Neuronal stem cell (in vitro differentiated cells): ENCODE results near the gene TRAPPC3.
A peak's percentile ranks its signal among the peaks of the same experiment; 100 is the strongest.

Source experiments
- DNase-seq: peaks from one replicate; pipeline ENCODE4 v3.0.0-alpha.2; 2013; ENCODE audit warnings: low spot score
- H2AFZ ChIP-seq: one replicate; pipeline ENCODE4 v1.6.1; 2013; ENCODE audit warnings: mild to moderate bottlenecking, low read length, inconsistent platforms
- H2AK5ac ChIP-seq: 2 replicates; pipeline ENCODE4 v1.6.1; 2013; ENCODE audit warnings: low read depth, mild to moderate bottlenecking, inconsistent platforms, low read length, moderate library complexity, mixed read lengths
- H2BK120ac ChIP-seq: 2 replicates; pipeline ENCODE4 v1.6.1; 2013; ENCODE audit warnings: low read depth, mild to moderate bottlenecking, inconsistent platforms, low read length, moderate library complexity, mixed read lengths
- H2BK12ac ChIP-seq: one replicate; pipeline ENCODE4 v1.6.1; 2013; ENCODE audit warnings: low read length, inconsistent platforms
- H2BK15ac ChIP-seq: 2 replicates; pipeline ENCODE4 v1.6.1; 2013; ENCODE audit warnings: mild to moderate bottlenecking, low read length, inconsistent platforms, mixed read lengths
- H2BK5ac ChIP-seq: one replicate; pipeline ENCODE4 v1.6.1; 2013; ENCODE audit warnings: inconsistent platforms, mild to moderate bottlenecking, low read length, moderate library complexity
- H3K14ac ChIP-seq: one replicate; pipeline ENCODE4 v1.6.1; 2013; ENCODE audit warnings: low read length, inconsistent platforms
- H3K18ac ChIP-seq: 2 replicates; pipeline ENCODE4 v1.6.1; 2013; ENCODE audit warnings: low read length, inconsistent platforms
- H3K23ac ChIP-seq: 2 replicates; pipeline ENCODE4 v1.6.1; 2013; ENCODE audit warnings: low read depth, mild to moderate bottlenecking, mixed read lengths, low read length, inconsistent platforms; ENCODE audit not compliant: poor library complexity
- H3K27ac ChIP-seq: replicated peaks from 3 replicates; pipeline ENCODE4 v1.5.1; 2013; ENCODE audit warnings: low read length, inconsistent platforms
- H3K27me3 ChIP-seq, 3 experiments: 2 replicates each; pipeline ENCODE4 v1.6.1; 2013; ENCODE audit warnings: low read length in 3 of 3, mild to moderate bottlenecking in 2 of 3, inconsistent platforms in 1 of 3, low read depth in 1 of 3, mixed read lengths in 1 of 3, moderate library complexity in 1 of 3; ENCODE audit not compliant: control insufficient read depth in 3 of 3, insufficient read depth in 3 of 3
- H3K36me3 ChIP-seq, 2 donors: replicated peaks in 1 of 2; 2 replicates each; pipeline ENCODE4 v1.6.1; 2013; ENCODE audit warnings: low read length in 2 of 2; ENCODE audit not compliant: control insufficient read depth in 2 of 2, insufficient read depth in 2 of 2
- H3K4ac ChIP-seq: 2 replicates; pipeline ENCODE4 v1.6.1; 2013; ENCODE audit warnings: inconsistent platforms, mild to moderate bottlenecking, low read length, moderate library complexity
- H3K4me1 ChIP-seq, 2 donors: 1 replicate in 1 of 2; 2 replicates in 1 of 2; pipeline ENCODE4 v1.6.1; 2013; ENCODE audit warnings: low read length in 2 of 2, low read depth in 1 of 2; ENCODE audit not compliant: control insufficient read depth in 2 of 2, insufficient read depth in 1 of 2
- H3K4me2 ChIP-seq: one replicate; pipeline ENCODE4 v1.6.1; 2013; ENCODE audit warnings: mild to moderate bottlenecking, low read length, inconsistent platforms; ENCODE audit not compliant: insufficient read depth, poor library complexity, severe bottlenecking
- H3K4me3 ChIP-seq, 2 donors: 2 replicates each; pipeline ENCODE4 v1.5.1; 2013; ENCODE audit warnings: low read length in 2 of 2, mild to moderate bottlenecking in 2 of 2, inconsistent platforms in 1 of 2, moderate library complexity in 1 of 2
- H3K79me1 ChIP-seq: one replicate; pipeline ENCODE4 v1.6.1; 2013; ENCODE audit warnings: low read depth, mild to moderate bottlenecking, inconsistent platforms, low read length, moderate library complexity
- H3K9ac ChIP-seq: one replicate; pipeline ENCODE4 v1.6.1; 2013; ENCODE audit warnings: mild to moderate bottlenecking, low read depth, low read length, inconsistent platforms; ENCODE audit not compliant: poor library complexity
- H3K9me3 ChIP-seq, 2 donors: replicated peaks in 1 of 2; 2 replicates each; pipeline versions ENCODE3 to v1.6.1; 2013; ENCODE audit warnings: low read length in 2 of 2, mild to moderate bottlenecking in 2 of 2, inconsistent platforms in 1 of 2, low read depth in 1 of 2, mixed read lengths in 1 of 2, moderate library complexity in 1 of 2; ENCODE audit not compliant: control insufficient read depth in 2 of 2, insufficient read depth in 1 of 2
- H4K8ac ChIP-seq: one replicate; pipeline ENCODE4 v1.6.1; 2013; ENCODE audit warnings: low read depth, mild to moderate bottlenecking, inconsistent platforms, low read length, moderate library complexity
- H4K91ac ChIP-seq: one replicate; pipeline ENCODE4 v1.6.1; 2013; ENCODE audit warnings: low read length, low read depth, mild to moderate bottlenecking, inconsistent platforms; ENCODE audit not compliant: poor library complexity
- WGBS, 2 donors: extraction: QIAGEN DNeasy Blood & Tissue Kit; methylation state at CpG; one replicate each; pipeline ENCODE4 v1.1.7; 2013; ENCODE audit warnings: missing lambda C conversion rate in 2 of 2, mixed read lengths in 1 of 2; ENCODE audit not compliant: insufficient read length in 2 of 2, insufficient replicate concordance in 1 of 2; ENCODE audit errors: extremely low coverage in 2 of 2; 5-methylcytosine and 5-hydroxymethylcytosine counted together

TRAPPC3 gene

GRCh38 chr1:36157973-36158826, 8.9 kb upstream of the TRAPPC3 start:
- Histone ChIP-seq H3K4me1 (peaks cover 37 to 38% of the 10 kb centered on the region in 2 donors), H3K4ac (no peak overlapping the region), H3K4me2 (peak overlapping the region; percentile 88), H3K9me3 (no peaks in the 10 kb centered on the region), H2BK120ac (no peak overlapping the region), H2AFZ (no peak overlapping the region), H4K91ac (no peak overlapping the region), H3K4me3 (peak overlapping the region; percentile 69 to 80), H3K27ac (no peak overlapping the region), H2BK12ac (no peak overlapping the region), H3K27me3 (no peaks in the 10 kb centered on the region), H3K36me3 (peaks cover 18 to 50% of the 10 kb centered on the region in 2 donors), H2BK15ac (no peak overlapping the region), H2BK5ac (peak overlapping the region; percentile 99), H3K9ac (no peak overlapping the region), H3K14ac (no peak overlapping the region), H3K23ac (no peak overlapping the region), H3K79me1 (peaks cover 14% of the 10 kb centered on the region), H3K18ac (no peak overlapping the region), H4K8ac (no peak overlapping the region), H2AK5ac (no peak overlapping the region)
- 100% methylated on average over 1 of the region's 9 CpGs; no CpG with 5 or more reads in 1 of the 2 donors for WGBS, 2 donors
- no peak for DNase-seq

DNA sequence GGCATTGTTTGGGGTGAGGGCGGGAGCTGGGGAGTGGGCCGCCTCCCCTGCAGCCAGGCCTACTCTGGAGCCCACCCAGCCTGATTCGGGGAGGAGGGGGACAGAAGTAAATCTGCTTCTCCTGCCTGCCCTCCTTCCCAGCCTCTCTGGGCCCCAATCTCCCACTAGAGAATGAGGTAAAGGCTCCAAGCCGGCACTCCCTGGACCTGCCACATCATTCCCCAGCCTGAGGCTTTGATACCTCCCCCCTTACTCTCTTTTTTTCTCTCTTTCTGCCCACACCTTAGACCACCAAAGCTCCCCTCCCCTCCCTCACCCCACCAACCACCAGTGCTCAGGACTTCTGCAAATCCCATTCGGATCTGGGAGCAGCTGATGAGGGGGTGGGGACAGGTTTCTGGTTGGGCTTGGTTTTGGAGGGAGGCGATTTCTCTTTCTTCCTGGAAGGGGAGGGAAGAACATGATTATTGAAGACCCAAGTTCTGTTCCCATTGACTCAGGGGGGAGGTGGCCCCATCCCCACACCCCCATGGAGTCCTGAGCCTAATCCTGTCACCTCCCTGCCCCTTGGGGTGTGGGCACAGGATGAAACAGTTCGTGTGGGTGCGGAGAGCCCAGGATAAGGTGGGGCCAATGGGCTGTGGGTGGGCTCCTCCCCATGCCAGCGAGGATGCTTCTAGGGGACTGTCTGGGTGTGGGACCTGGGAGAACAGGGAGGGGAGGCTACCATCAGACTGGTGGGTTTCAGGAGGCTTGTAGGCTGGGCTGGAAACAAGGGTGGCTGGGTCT, 8.0 kb upstream of the TRAPPC3 start:
- Histone ChIP-seq H3K4me3 (peak overlapping the region; percentile 69 to 80), H2AK5ac (peak overlapping the region; percentile 97), H3K14ac (no peak overlapping the region), H2AFZ (no peak overlapping the region), H2BK12ac (peak overlapping the region; percentile 50), H3K9ac (peak overlapping the region; percentile 92), H3K4me2 (peak overlapping the region; percentile 88), H2BK120ac (peak overlapping the region; percentile 82), H3K27me3 (no peaks in the 10 kb centered on the region), H3K23ac (peak overlapping the region; percentile 77), H3K36me3 (peaks cover 18 to 41% of the 10 kb centered on the region in 2 donors), H3K4ac (no peak overlapping the region), H3K79me1 (peaks cover 14% of the 10 kb centered on the region), H3K4me1 (peaks cover 38 to 39% of the 10 kb centered on the region in 2 donors), H3K27ac (peak overlapping the region; percentile 82), H2BK15ac (no peak overlapping the region), H2BK5ac (peak overlapping the region; percentile 99), H3K18ac (peak overlapping the region; percentile 95), H4K91ac (no peak overlapping the region), H4K8ac (no peak overlapping the region), H3K9me3 (no peaks in the 10 kb centered on the region)
- no peak for DNase-seq
- WGBS, 2 donors, result no CpG with 5 or more reads among the region's 9 CpGs

DNA sequence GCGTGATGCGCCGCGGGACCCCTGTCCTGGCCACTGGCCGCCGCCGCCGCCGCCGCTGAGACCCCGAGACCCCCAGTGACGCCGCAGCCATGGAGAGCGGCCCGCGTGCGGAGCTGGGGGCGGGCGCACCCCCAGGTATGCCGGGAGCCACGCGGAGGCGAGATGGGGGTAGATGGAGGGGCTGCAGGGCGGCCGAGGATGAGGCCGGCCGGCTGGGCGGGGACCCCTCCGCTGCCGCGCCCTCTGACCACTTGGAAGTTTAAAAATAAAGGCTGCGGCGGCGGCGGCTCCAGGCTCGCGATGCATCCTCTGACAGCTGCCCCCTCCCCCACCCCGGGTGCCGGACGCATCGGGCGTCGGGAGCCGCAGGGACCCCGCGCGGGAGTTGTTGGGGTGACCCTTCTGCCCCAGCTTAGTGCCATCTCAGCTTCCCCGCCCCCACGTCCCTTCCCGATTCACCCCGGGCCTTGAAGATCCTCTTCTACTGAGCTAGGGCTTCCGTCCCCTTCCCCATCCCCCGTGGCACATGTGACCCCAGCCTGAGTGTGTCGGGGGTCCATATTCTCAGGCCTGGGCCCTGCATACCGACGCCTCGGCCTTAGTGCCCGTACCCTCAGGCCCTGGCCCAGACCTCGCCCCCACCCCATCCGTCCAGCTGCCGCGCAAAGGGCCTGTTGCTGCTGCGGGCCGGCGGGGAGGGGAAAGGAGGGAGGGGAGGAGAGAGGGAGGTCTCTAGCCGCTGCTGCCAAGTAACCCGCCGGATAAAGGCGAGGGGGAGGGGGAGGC, 7.2 kb upstream of the TRAPPC3 start:
- peak overlapping the region; percentile 86 for H2AFZ ChIP-seq
- H2BK15ac ChIP-seq, result peak overlapping the region; percentile 91
- H3K27me3 ChIP-seq, result no peaks in the 10 kb centered on the region
- no peaks in the 10 kb centered on the region for H3K9me3 ChIP-seq
- H3K4me3 ChIP-seq, result peak overlapping the region; percentile 69 to 92
- H3K14ac ChIP-seq, result peak overlapping the region; percentile 75
- peak overlapping the region; percentile 99 for H2BK5ac ChIP-seq
- H2BK12ac ChIP-seq, result peak overlapping the region; percentile 85
- peak overlapping the region; percentile 85 for H2AK5ac ChIP-seq
- H4K8ac ChIP-seq, result peak overlapping the region; percentile 67
- H3K23ac ChIP-seq, result peak overlapping the region; percentile 85
- H3K79me1 ChIP-seq, result peaks cover 7% of the 10 kb centered on the region
- peak overlapping the region; percentile 99 for H3K18ac ChIP-seq
- H3K4me2 ChIP-seq, result peak overlapping the region; percentile 88
- DNase-seq, result peak; percentile 90
- H2BK120ac ChIP-seq, result peak overlapping the region; percentile 90
- H3K27ac ChIP-seq, result peak overlapping the region; percentile 100
- H3K9ac ChIP-seq, result peak overlapping the region; percentile 98
- peaks cover 35 to 36% of the 10 kb centered on the region in 2 donors for H3K4me1 ChIP-seq
- peak overlapping the region; percentile 94 for H4K91ac ChIP-seq
- no CpG with 5 or more reads among the region's 69 CpGs for WGBS, 2 donors
- peak overlapping the region; percentile 91 for H3K4ac ChIP-seq
- H3K36me3 ChIP-seq, result peaks cover 13 to 33% of the 10 kb centered on the region in 2 donors
